OCI-LY3 (cell line): ENCODE results near the gene VEGFC.

Experiments
- H2AFZ ChIP-seq: fragments of 200-600, 300-600 bp; shearing (Covaris generic); 2 replicates; pipeline ENCODE4 v1.6.0; 2014; ENCODE audit warnings: antibody characterized with exemption, low read depth, low read length
- H3K27ac ChIP-seq: fragments of 200-600, 300-600 bp; sonication (generic); 2 replicates; pipeline ENCODE4 v1.5.1; 2014; ENCODE audit warnings: mild to moderate bottlenecking, low read length, moderate library complexity, mixed read lengths
- H3K27me3 ChIP-seq: fragments of 200-600, 300-600 bp; sonication (generic); 2 replicates; pipeline ENCODE4 v1.6.1; 2014; ENCODE audit warnings: low read depth, low read length, mixed read lengths
- H3K36me3 ChIP-seq: fragments of 200-600, 300-600 bp; sonication (generic); replicated peaks from 2 replicates; pipeline ENCODE3; 2014; ENCODE audit warnings: low read depth, low read length, mixed read lengths
- H3K4me1 ChIP-seq: fragments of 300-600, 200-600 bp; sonication (generic); 2 replicates; pipeline ENCODE4 v1.6.1; 2014; ENCODE audit warnings: low read length, mixed read lengths
- H3K4me2 ChIP-seq: fragments of 200-600, 300-600 bp; sonication (generic); 2 replicates; pipeline ENCODE4 v1.6.1; 2014; ENCODE audit warnings: low read length, mixed read lengths
- H3K4me3 ChIP-seq: fragments of 300-600, 200-600 bp; sonication (generic); 2 replicates; pipeline ENCODE4 v1.5.1; 2014; ENCODE audit warnings: antibody characterized with exemption, mild to moderate bottlenecking, low read length, moderate library complexity
- H3K79me2 ChIP-seq: fragments of 300-600, 200-600 bp; shearing (Covaris generic); 2 replicates; pipeline ENCODE4 v1.6.1; 2014; ENCODE audit warnings: mild to moderate bottlenecking, low read length, mixed read lengths
- H3K9ac ChIP-seq: fragments of 300-600, 200-600 bp; shearing (Covaris generic); 2 replicates; pipeline ENCODE4 v1.6.0; 2014; ENCODE audit warnings: mild to moderate bottlenecking, low read length, moderate library complexity
- H3K9me3 ChIP-seq: fragments of 200-600, 300-600 bp; shearing (Covaris generic); 2 replicates; pipeline ENCODE4 v1.6.1; 2014; ENCODE audit warnings: low read length, mixed read lengths; ENCODE audit not compliant: insufficient read depth
- H4K20me1 ChIP-seq: fragments of 200-600, 300-600 bp; sonication (generic); 2 replicates; pipeline ENCODE4 v1.6.1; 2016; ENCODE audit warnings: low read length, mixed read lengths; ENCODE audit not compliant: insufficient read depth
- CTCF ChIP-seq: fragments of 200-600, 300-600 bp; sonication (generic); IDR thresholded peaks from 2 replicates; pipeline ENCODE4 v1.5.1; 2014; ENCODE audit warnings: antibody characterized with exemption, low read length, low read depth
- EZH2phosphoT487 ChIP-seq: fragments of 200-600 bp; shearing (Covaris generic); IDR thresholded peaks from 2 replicates; pipeline ENCODE4 v1.6.1; 2018; ENCODE audit warnings: antibody characterized with exemption, mixed run types, low read depth

VEGFC gene

GRCh38 chr4:176805155-176805554 is 12.4 kb upstream of the VEGFC start:
- TF ChIP-seq EZH2phosphoT487 (no peak), CTCF (no peak)
- Histone ChIP-seq H2AFZ (no peak overlapping the region), H3K4me2 (no peak overlapping the region), H3K9me3 (peaks cover 19% of the 10 kb centered on the region; the same call in 1 of the 2 replicates), H3K4me1 (no peaks in the 10 kb centered on the region), H3K27ac (no peak overlapping the region), H3K36me3 (no peaks in the 10 kb centered on the region), H3K79me2 (no peaks in the 10 kb centered on the region), H4K20me1 (no peaks in the 10 kb centered on the region), H3K4me3 (no peak overlapping the region), H3K27me3 (no peaks in the 10 kb centered on the region), H3K9ac (no peak overlapping the region)

- no peak for TF ChIP-seq CTCF
- no peaks in the 10 kb centered on the region for H4K20me1 ChIP-seq
- H3K4me1 ChIP-seq = no peaks in the 10 kb centered on the region
- H3K4me2 ChIP-seq = no peak overlapping the region
- H3K9ac ChIP-seq = no peak overlapping the region
- no peak overlapping the region for H2AFZ ChIP-seq
- no peaks in the 10 kb centered on the region for H3K79me2 ChIP-seq
- H3K4me3 ChIP-seq = no peak overlapping the region
- no peak overlapping the region for H3K27ac ChIP-seq
- 0 out of 2 replicates have a peak, but pooled peaks cover 3% of the 10 kb centered on the region for H3K9me3 ChIP-seq
- no peaks in the 10 kb centered on the region for H3K36me3 ChIP-seq
- no peaks in the 10 kb centered on the region for H3K27me3 ChIP-seq
These were observed 8.3 kb upstream of the VEGFC start for GRCh38 chr4:176800891-176801534.

GRCh38 chr4:176799653-176800052 is 6.9 kb upstream of the VEGFC start:
- no peaks in the 10 kb centered on the region for H3K79me2 ChIP-seq
- H3K4me2 ChIP-seq = no peak overlapping the region
- H2AFZ ChIP-seq = no peak overlapping the region
- TF ChIP-seq EZH2phosphoT487 (no peak), CTCF (no peak)
- no peak overlapping the region for H3K9ac ChIP-seq
- no peaks in the 10 kb centered on the region for H4K20me1 ChIP-seq
- H3K9me3 ChIP-seq = no peaks in the 10 kb centered on the region
- no peaks in the 10 kb centered on the region for H3K27me3 ChIP-seq
- no peaks in the 10 kb centered on the region for H3K36me3 ChIP-seq
- H3K4me3 ChIP-seq = no peak overlapping the region
- no peak overlapping the region for H3K27ac ChIP-seq
- H3K4me1 ChIP-seq = no peaks in the 10 kb centered on the region

DNA sequence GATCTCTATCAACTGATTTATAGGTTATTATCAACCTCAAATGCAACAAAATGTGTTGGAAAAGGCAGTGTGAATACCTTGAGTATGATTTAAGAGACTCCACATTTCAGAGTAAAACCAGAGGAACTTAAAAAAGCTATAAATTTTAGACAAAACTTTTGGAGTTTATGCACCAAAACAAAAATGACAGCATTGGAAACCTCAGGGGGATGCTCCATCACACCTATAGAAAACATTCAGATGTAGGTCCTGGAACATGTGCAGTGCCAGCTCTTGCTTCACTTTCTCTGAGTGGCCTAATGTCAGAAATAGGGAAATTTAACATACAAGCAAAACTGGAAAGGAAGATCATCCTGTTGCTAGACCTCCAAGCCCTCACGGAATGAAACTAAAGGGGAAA is 5.8 kb upstream of the VEGFC start:
- no peak overlapping the region for H3K4me2 ChIP-seq
- no peaks in the 10 kb centered on the region for H3K9me3 ChIP-seq
- TF ChIP-seq EZH2phosphoT487 (no peak), CTCF (no peak)
- H3K27ac ChIP-seq = no peak overlapping the region
- no peak overlapping the region for H3K4me3 ChIP-seq
- H3K79me2 ChIP-seq = no peaks in the 10 kb centered on the region
- no peak overlapping the region for H2AFZ ChIP-seq
- H4K20me1 ChIP-seq = no peaks in the 10 kb centered on the region
- no peaks in the 10 kb centered on the region for H3K4me1 ChIP-seq
- no peaks in the 10 kb centered on the region for H3K36me3 ChIP-seq
- H3K27me3 ChIP-seq = no peaks in the 10 kb centered on the region
- no peak overlapping the region for H3K9ac ChIP-seq
